Anterior cingulate cortex (tissue), 58 donors: ENCODE data around the gene PACS2.
"Not testable (repeated sequence)": the region's sequence is repeated elsewhere in the genome, so short reads cannot be mapped to it uniquely, and the experiment has no call there.

Experiments used
- DNase-seq, 58 donors: peaks; one replicate each; lab custom pipeline; 2025; lab: John Stamatoyannopoulos, UW

PACS2 gene

DNA sequence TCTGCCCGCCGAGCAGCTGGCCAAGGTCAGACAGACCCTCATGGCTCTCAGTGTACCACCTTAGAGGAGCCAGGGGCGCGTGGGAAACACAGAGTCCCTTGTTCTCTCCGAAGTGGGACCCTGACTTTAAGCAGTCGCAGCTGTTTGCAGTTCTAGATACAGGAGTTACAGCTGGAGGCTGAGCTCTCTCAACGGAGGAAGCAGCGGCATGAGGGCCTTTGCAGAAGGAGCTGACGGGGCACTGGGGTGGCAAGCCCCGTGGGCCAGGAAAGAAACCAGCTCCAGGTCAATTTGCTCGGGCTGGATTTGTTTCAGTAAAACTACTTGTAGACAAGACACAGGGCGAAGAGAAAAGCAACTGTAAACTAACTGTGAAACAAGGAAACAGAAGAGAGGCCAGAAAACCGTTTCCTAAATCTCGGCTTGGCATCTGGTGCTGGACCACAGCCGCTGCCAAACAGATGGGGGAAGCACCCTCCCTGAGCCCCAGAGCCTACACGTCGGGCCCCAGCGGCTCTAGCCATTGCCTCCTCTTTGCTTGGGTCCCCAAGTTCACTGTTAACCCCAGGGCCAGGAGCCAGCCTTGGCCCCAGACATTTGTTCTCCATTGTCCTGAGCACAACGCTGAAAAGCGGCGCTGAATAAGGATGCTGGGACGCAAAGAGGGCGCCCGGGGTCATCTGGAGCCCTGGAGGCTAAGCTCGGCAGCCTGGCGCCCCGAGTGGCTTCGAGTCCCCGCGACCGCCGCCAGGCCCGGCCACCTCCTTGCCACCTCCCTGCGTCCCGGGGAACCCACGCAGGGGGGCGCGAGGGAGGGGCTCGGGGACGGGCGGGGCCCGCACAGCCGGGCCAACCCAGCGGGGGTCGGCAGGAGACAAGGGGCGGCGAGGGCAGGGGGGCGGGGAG is 914 bp upstream of the PACS2 start:
- peak in 10 of 58 donors; percentile 39 to 73 (median 58) for DNase-seq

DNA sequence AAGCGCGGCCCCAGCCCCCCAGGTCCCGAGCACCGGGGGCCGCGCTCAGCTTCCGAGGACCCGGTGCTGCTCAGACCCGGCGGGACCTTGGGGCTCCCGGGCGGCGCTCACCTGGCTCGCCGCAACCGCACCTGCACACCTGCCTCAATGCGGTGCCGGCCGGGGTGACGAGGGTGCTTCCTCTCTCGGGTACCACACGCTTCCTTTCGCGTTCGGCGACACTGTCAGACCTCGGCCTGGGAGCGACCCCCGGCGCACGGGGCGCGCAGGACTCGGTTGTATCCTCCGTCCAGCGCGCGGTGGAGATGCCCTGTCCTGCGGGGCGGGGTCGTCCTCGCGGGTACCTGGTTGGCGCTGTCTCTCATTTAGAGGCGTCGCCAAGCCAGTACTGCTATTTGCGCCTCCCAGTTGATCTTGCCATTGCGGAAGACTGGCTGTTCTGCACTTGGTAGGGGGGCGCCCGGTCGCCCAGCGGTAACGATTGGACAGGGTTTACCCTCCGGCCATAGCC is 718 bp downstream of the PACS2 start:
- DNase-seq: no peak

GRCh38 chr14:105315941-105316576 is 1.5 kb downstream of the PACS2 start:
- no peak for DNase-seq

- no peak for DNase-seq
Observed at GRCh38 chr14:105316577-105316941, 2.0 kb downstream of the PACS2 start.

GRCh38 chr14:105316968-105317510 is 2.5 kb downstream of the PACS2 start:
- peak in 1 of 58 donors; percentile 42 for DNase-seq

- peak in 19 of 58 donors; percentile 21 to 54 (median 41) for DNase-seq
Observed at GRCh38 chr14:105317546-105317945, 3.0 kb downstream of the PACS2 start.

DNA sequence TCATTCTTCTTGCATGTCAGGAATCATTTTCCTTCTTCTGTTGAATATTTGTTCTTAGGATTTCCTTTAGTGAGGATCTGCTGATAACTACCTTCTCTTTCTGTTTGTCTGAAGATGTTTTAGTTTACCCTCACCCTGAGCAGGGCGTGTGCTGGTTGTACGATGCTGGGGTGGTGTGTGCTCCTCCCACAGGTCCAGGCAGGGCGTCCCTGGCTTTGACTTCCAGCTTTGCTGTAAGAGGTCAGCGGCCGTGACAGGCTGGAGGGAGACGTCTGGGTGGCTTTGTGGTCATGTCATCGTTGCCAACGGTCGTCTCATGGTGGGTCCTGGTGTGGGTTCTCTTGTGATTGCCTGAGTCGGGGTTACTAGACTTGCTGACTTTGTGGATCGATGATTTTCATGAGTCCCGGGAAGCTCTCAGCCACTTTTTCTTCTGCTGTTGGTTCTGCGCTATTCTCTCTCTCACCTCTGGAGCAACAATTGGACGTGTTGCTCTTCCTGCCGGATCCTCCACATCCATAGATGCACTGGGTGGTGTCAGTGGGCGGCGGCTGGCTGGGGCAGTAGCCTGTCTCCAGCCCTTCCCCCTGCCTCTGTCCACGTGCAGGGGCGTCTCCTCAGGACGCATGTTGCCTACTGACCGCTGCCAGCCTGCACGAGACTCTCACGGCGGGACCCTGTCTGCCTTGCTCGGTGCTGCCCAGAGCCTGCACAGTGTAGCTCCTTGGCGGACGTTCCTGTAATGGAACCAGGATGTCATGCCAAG is 8.4 kb downstream of the PACS2 start:
- peak in 1 of 58 donors; percentile 26 for DNase-seq

DNA sequence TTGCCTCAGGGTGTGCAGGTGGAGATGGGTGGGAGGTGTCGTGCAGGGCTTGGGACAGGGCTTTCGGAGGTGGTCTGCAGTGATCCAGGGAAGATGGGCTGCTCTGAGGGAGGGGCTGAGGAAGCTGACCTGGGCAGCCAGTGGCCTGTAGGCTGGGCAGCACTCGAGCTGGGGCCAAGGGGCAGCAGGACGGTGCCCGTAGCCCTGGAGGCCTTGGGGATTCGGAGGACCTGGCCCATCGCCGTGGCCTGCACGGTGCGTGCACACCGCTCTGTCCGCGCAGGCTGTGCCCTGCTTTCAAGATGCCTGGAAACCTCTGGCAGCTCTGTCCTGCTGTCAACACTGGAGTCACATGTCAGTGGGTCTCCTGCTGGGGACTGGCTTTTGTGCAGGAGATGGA is 9.1 kb downstream of the PACS2 start:
- no peak for DNase-seq

GRCh38 chr14:105324080-105324778 is 9.7 kb downstream of the PACS2 start:
- peak in 14 of 58 donors; percentile 16 to 60 (median 46) for DNase-seq

GRCh38 chr14:105324871-105325270 is 10.3 kb downstream of the PACS2 start:
- DNase-seq: no peak

- no peak for DNase-seq
Observed at GRCh38 chr14:105325303-105325702, 10.8 kb downstream of the PACS2 start.

- DNase-seq: no peak
Observed at GRCh38 chr14:105325716-105326567, 11.4 kb downstream of the PACS2 start.

GRCh38 chr14:105326568-105326867 is 12.0 kb downstream of the PACS2 start:
- no peak for DNase-seq

DNA sequence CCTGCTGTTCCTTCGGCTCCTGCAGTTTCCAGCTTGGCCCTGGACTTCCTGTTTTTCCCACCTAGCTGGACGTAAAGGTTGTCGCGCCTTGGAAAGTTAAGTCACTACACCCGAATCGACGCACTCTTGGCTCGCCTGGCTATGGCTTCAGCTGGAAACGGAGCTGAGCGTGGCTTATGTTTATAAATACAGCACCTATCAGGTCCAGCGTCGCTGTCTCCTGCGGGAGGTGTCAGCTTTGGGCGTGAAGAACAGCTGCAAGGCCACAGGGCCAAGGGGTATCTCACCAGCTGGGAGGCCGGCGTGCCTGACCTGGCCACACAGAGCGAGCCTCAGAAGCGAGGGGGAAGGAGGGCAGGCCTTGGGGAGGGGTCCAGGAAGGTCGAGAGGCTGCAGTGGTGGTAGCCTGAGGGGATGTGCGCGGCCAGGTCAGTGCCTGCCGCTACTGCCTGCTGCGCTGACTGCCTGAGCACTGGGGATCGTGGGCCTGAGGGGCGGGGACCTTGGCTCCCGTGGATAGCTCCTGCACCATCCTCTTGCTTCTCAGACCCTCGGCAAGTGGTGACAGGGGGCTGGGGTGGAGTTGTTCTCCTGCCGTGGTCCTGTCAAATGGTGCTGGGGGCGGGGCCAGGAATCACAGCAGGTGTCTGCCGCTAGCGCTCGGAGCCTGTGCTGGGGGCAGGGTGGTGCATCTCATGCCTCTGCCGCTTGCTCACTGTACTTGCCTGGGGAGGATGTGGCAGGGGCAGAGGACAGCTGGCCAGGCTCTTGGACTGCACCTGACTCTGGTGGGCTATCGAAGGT is 12.5 kb downstream of the PACS2 start:
- no peak for DNase-seq

DNA sequence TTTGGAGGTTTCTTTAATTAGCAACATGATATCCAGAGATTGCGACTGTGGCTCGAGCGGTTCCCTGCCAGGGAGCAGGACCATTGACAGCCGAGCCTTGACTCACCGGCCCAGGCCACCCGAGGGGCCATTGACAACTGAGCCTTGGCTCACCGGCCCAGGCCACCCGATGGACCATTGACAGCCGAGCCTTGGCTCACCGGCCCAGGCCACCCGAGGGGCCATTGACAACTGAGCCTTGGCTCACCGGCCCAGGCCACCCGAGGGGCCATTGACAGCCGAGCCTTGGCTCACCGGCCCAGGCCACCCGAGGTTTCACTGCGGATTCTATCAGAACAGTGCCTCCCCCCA is 13.1 kb downstream of the PACS2 start:
- not testable (repeated sequence) for DNase-seq

DNA sequence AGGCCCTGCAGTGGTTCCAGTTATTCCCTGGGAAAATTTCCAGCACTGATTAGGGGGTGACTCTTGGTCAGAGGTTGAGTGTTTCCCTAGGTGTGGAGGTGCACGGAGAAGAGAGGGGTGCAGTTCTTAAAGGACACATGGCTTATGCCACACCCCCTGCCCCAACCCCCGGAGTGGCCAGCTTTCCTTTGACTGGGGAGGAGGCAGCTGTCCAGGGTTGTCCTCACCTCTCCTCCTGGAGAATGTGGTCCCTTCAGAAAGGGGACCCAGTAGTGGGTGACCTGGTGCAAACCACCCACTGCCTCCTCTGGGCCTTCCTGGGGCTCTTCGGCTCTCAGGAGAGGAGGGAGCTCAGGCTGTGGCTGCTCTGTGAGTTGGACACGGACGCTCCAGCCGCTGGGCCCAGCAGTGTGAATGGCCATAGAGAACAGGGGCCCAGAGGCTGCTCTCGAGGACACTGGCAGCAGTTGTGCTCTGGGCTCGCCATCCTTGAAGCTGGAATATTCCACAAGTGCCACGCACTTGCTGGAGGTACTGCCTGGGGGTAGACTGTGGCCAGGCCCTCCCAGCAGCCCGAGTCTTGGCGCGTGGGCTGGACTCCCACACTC is 13.6 kb downstream of the PACS2 start:
- DNase-seq: no peak

GRCh38 chr14:105328678-105329390 is 14.3 kb downstream of the PACS2 start:
- no peak for DNase-seq
